SH-SY5Y (cell line): Measurements from ENCODE around the gene MAPK6.

ENCODE experiments used
- GATA2 ChIP-seq: IDR thresholded peaks from 2 replicates; pipeline ENCODE4 v1.6.1; 2011; ENCODE audit warnings: mild to moderate bottlenecking, low read depth, low read length
- GATA3 ChIP-seq: IDR thresholded peaks from 2 replicates; pipeline ENCODE4 v1.6.1; 2011; ENCODE audit warnings: low read depth, mild to moderate bottlenecking, low read length, moderate library complexity

GRCh38 chr15:52100807-52101442 lies 81.9 kb downstream of the MAPK6 start:
- TF ChIP-seq GATA2, result no peak
- no peak for TF ChIP-seq GATA3
